ENCODE data around the gene ARHGEF10L. TPM values are rescaled to one million over a fixed set of nuclear protein-coding genes. Genes with fewer than 3 reads are reported as not detected.

ARHGEF10L gene
- total RNA-seq, 4 donors from 2014 or later, result 38.5 to 73.8 (median 41.7) TPM

DNA sequence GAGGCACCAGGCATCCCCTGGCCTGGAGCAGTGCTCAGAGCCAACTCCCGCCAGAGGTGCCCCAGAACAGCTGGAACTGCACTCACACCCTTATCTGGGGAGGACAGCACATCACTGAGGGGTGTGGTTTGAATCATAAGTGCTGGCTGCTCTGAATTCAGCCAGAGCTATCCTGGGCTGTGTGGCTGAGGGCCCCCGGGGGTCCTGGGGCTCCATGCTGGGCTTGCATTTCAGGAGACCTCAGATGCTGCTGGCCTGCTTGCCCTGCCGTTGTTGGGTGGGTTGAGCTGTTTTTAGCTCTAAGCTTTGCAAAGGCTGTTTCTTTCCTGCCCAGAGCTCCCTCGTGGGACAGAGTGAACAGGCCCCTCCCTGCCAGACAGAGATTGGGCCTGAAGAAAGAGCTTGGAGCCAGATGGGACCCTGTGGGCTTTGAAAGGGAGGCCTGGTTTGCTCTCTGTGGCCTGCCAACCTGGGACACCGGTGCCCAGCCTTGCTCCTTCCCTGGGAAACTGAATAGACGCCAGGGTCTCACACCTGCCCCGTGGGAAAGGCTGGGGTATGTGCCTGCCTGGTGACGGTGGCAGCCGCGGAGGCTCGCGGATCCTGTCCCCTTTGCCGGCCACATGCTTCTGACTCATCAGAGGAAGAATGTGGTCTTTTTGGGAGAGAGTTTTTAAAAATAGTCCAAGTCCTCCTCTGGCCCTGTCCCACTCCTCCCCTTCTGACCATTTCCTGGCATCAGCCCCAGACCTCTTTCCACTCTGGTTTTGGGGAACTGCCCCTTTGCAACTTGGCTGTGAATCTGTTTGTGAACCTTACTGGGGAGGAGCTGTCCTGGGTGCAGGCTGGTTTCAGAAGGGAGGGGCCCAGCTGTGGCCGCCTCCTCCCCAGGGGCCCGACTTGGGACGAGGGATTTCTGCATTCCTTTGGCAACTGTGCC, 30.0 kb downstream of the ARHGEF10L start:
- TF ChIP-seq, protein P1, sequence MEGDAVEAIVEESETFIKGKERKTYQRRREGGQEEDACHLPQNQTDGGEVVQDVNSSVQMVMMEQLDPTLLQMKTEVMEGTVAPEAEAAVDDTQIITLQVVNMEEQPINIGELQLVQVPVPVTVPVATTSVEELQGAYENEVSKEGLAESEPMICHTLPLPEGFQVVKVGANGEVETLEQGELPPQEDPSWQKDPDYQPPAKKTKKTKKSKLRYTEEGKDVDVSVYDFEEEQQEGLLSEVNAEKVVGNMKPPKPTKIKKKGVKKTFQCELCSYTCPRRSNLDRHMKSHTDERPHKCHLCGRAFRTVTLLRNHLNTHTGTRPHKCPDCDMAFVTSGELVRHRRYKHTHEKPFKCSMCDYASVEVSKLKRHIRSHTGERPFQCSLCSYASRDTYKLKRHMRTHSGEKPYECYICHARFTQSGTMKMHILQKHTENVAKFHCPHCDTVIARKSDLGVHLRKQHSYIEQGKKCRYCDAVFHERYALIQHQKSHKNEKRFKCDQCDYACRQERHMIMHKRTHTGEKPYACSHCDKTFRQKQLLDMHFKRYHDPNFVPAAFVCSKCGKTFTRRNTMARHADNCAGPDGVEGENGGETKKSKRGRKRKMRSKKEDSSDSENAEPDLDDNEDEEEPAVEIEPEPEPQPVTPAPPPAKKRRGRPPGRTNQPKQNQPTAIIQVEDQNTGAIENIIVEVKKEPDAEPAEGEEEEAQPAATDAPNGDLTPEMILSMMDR (IDR thresholded peaks at IDR 0.05), result peak in 1 of 5 experiments; percentile 5
- TF ChIP-seq EP300 (IDR thresholded peaks at IDR 0.05) (peak; percentile 88 to 91), POLR2A (IDR thresholded peaks at IDR 0.05) (peak in 1 of 2 donors; percentile 20)
- peak; percentile 84 to 93 for DNase-seq (ENCODE audit: low spot score in 2 of 2)
- Histone ChIP-seq H3K4me3 (peak overlapping the region in 2 of 4 donors; percentile 7 to 21), H3K27ac (peak overlapping the region; percentile 87 to 96 (median 92)), H3K27me3 (no peaks in the 10 kb centered on the region), H3K4me1 (peaks cover 0 to 100% (median 82%) of the 10 kb centered on the region in 4 donors), H3K36me3 (no peaks in the 10 kb centered on the region), H3K9me3 (no peaks in the 10 kb centered on the region)
- 5 to 9% methylated on average over 16 of the region's 16 CpGs for WGBS, 2 donors

DNA sequence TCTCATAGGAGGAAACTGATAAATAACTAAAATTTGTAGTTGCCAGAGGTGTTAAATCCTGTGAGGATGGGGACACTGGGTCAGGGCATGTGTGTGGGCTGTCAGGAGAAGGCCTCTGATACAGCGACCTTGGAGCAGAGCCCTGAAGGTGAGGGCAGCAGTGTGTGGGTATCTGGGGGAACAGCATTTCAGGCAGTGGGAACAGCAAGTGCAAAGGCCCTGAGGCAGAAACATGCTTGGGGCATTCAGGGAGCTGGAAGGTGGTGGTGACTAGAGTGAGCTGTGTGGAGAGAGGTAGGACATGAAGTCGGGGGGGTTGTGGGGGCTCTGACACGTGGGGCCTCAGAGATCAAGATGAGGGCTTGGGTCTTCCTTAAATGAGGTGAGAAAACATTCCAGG, 30.7 kb downstream of the ARHGEF10L start:
- WGBS, 2 donors, result 80 to 82% methylated on average over 3 of the region's 3 CpGs
- Histone ChIP-seq H3K4me1 (peaks cover 0 to 100% (median 84%) of the 10 kb centered on the region in 4 donors), H3K4me3 (no peak overlapping the region), H3K27ac (peak overlapping the region; percentile 87 to 96 (median 92)), H3K36me3 (no peaks in the 10 kb centered on the region), H3K27me3 (no peaks in the 10 kb centered on the region), H3K9me3 (no peaks in the 10 kb centered on the region)
- TF ChIP-seq POLR2A (IDR thresholded peaks at IDR 0.05) (no peak), EP300 (IDR thresholded peaks at IDR 0.05) (no peak)
- TF ChIP-seq, protein P1 (IDR thresholded peaks at IDR 0.05), result no peak
- DNase-seq (ENCODE audit: low spot score in 2 of 2), result no peak

DNA sequence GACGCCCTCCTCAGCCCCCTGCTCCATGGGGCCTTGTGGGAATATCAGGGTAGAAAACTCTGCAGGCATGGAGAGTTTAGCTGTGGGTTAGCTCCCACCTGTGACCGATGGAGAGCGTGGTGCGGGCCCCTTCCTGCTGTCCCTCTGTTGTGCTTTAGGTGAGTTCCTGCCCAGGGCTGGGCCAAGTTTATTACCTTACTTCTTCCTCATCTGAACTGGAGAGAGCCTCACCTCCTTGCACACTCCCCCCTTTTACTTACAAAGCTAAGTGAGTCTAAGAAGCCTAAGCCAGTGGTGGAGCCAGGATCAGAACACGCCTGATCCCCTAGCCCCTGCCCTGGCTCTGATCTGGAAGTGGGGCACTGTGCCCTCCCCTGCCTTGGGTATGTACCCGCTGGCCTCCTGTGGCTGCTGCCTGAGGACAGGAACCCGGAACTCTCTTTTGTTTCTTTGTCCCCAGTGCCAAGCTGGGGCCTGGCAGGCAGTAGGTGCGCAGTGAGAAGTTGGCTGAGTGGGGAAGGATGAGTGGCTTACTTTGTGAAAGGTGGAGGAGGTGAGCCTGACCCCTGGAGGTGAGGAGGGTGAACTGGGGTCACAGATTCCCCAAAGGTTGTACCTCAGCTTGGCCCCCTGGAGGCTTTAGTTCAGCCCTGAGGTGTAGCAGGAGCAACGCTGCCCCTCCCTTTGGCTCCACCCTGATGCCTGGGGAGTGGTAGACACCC, 32.9 kb downstream of the ARHGEF10L start:
- peaks cover 0 to 97% (median 81%) of the 10 kb centered on the region in 4 donors for H3K4me1 ChIP-seq
- 61 to 64% methylated on average over 9 of the region's 9 CpGs for WGBS, 2 donors

DNA sequence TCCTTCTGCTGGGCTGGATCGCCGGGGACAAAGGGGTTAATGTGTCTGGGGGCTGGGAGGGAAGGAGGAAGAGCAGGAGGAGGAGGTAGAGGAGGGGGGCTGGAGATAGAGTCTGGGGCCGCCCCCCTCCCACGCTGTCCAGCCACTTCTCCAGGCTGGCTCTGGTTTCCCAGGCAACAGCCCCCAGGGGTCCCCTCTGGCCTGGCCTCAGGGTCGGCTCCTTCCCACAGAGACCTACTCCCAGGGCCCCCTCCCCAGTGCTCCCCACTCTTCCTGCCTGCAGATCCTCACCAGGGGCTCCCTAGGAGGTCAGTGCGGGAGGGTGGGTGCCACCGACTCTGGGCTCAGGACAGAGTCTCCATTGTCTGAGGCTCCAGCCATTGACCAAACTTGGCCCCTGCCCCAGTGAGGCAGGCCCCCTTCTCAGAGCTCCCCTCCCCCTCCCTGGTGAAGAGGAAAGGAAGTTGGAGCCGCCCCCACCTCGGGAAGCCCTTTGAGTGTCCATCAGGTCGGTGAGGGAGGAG, 34.1 kb downstream of the ARHGEF10L start:
- Histone ChIP-seq H3K9me3 (no peaks in the 10 kb centered on the region), H3K4me1 (peaks cover 0 to 97% (median 71%) of the 10 kb centered on the region in 4 donors), H3K27me3 (no peaks in the 10 kb centered on the region), H3K27ac (peak overlapping the region; percentile 55 to 96 (median 77)), H3K36me3 (no peaks in the 10 kb centered on the region), H3K4me3 (no peak overlapping the region)
- no peak for DNase-seq (ENCODE audit: low spot score in 2 of 2)
- TF ChIP-seq EP300 (IDR thresholded peaks at IDR 0.05) (no peak), POLR2A (IDR thresholded peaks at IDR 0.05) (no peak)
- TF ChIP-seq, protein P1 (IDR thresholded peaks at IDR 0.05), result no peak
- WGBS, 2 donors, result 8 to 17% methylated on average over 8 to 9 of the region's 10 CpGs

More for the DNA sequence above, 32.9 kb downstream of the ARHGEF10L start:
- Histone ChIP-seq H3K27ac (peak overlapping the region; percentile 55 to 96 (median 81)), H3K9me3 (no peaks in the 10 kb centered on the region), H3K36me3 (no peaks in the 10 kb centered on the region), H3K4me3 (no peak overlapping the region), H3K27me3 (no peaks in the 10 kb centered on the region)
- TF ChIP-seq, protein P1 (IDR thresholded peaks at IDR 0.05), result no peak
- TF ChIP-seq EP300 (IDR thresholded peaks at IDR 0.05) (no peak), POLR2A (IDR thresholded peaks at IDR 0.05) (no peak)
- no peak for DNase-seq (ENCODE audit: low spot score in 2 of 2)
